DMS53 (cell line): ENCODE data around the gene VWA5B1.

Source experiments
- DNase-seq: peaks from one replicate; lab custom pipeline; 2025; lab: John Stamatoyannopoulos, UW

The VWA5B1 gene

GRCh38 chr1:20348326-20348915 lies 57.7 kb downstream of the VWA5B1 start:
- no peak for DNase-seq

- DNase-seq = no peak
Observed at GRCh38 chr1:20349561-20349960, 58.9 kb downstream of the VWA5B1 start.

GRCh38 chr1:20349971-20350370 lies 59.3 kb downstream of the VWA5B1 start:
- DNase-seq = no peak

GRCh38 chr1:20350421-20350820 lies 59.7 kb downstream of the VWA5B1 start:
- DNase-seq = no peak

- no peak for DNase-seq
Observed at GRCh38 chr1:20351911-20352701, 61.4 kb downstream of the VWA5B1 start.

- DNase-seq = no peak
Observed at GRCh38 chr1:20353836-20354235, 63.2 kb downstream of the VWA5B1 start.

GRCh38 chr1:20354610-20355009 lies 63.9 kb downstream of the VWA5B1 start:
- no peak for DNase-seq

GRCh38 chr1:20355101-20355827 lies 64.6 kb downstream of the VWA5B1 start:
- no peak for DNase-seq

- DNase-seq = no peak
Observed at GRCh38 chr1:20355828-20356735, 65.4 kb downstream of the VWA5B1 start.

- no peak for DNase-seq
Observed at GRCh38 chr1:20356850-20357459, 66.3 kb downstream of the VWA5B1 start.

- no peak for DNase-seq
Observed at GRCh38 chr1:20357796-20358195, 67.1 kb downstream of the VWA5B1 start.

- peak; percentile 74 for DNase-seq
Observed at GRCh38 chr1:20358761-20359263, 68.1 kb downstream of the VWA5B1 start.

GRCh38 chr1:20359451-20360330 lies 69.0 kb downstream of the VWA5B1 start:
- DNase-seq = peak; percentile 25

- no peak for DNase-seq
Observed at GRCh38 chr1:20361401-20361800, 70.7 kb downstream of the VWA5B1 start.

- peak; percentile 74 for DNase-seq
Observed at GRCh38 chr1:20361805-20362381, 71.2 kb downstream of the VWA5B1 start.

- DNase-seq = no peak
Observed at GRCh38 chr1:20362856-20363255, 72.2 kb downstream of the VWA5B1 start.

GRCh38 chr1:20365421-20366055 lies 74.9 kb downstream of the VWA5B1 start:
- no peak for DNase-seq

GRCh38 chr1:20366056-20366462 lies 75.4 kb downstream of the VWA5B1 start:
- DNase-seq = no peak

GRCh38 chr1:20366463-20367115 lies 75.9 kb downstream of the VWA5B1 start:
- no peak for DNase-seq
